Measurements from ENCODE around the gene COPS8. TPM values are rescaled to one million over a fixed set of nuclear protein-coding genes. Genes with fewer than 3 reads are reported as not detected.

The COPS8 gene
- total RNA-seq, 6 experiments from 2014 or later = 86.8 to 107 (median 99.8) TPM

DNA sequence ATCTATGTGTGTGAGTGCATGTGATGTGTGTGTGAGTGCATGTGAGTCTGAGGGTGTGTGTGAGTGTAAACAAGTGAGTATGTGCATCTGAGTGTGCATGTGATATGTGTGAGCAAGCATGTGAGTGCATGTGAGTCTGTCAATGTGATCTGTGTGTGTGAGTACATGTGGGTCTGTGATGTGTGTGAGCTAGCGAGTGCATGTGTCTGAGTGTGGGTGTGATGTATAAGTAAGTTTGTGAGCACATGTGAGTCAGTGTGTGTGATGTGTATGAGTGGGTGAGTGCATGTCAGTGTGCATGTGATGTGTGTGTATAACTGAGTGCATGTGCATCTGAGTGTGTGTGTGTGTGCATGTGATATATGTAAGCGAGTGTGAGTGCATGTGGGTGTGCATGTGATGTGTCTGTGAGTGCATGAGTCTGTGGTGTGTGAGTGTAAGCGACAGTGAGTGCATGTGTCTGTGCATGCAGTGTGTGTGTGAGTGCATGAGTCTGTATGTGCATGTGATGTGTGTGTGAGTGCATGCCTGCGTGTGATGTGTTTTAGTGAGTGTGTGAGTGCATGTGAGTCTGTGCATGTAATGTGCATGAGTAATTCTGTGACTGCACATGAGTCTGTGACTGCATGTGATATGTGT is 44.1 kb downstream of the COPS8 start:
- Mint-ChIP-seq H3K4me3 (no peak overlapping the region), H3K27ac (no peak overlapping the region), H3K4me1 (ENCODE audit: low read depth) (0 out of 2 replicates have a peak, but pooled peaks cover under 1% of the 10 kb centered on the region), H3K36me3 (ENCODE audit: low read depth) (peaks cover 5% of the 10 kb centered on the region), H3K9me3 (peaks cover 4% of the 10 kb centered on the region), H3K27me3 (ENCODE audit: insufficient read depth) (peaks cover 3% of the 10 kb centered on the region; the same call in 1 of the 2 replicates)
- no peak for TF ChIP-seq CTCF (IDR thresholded peaks at IDR 0.05)
- DNase-seq = no peak

DNA sequence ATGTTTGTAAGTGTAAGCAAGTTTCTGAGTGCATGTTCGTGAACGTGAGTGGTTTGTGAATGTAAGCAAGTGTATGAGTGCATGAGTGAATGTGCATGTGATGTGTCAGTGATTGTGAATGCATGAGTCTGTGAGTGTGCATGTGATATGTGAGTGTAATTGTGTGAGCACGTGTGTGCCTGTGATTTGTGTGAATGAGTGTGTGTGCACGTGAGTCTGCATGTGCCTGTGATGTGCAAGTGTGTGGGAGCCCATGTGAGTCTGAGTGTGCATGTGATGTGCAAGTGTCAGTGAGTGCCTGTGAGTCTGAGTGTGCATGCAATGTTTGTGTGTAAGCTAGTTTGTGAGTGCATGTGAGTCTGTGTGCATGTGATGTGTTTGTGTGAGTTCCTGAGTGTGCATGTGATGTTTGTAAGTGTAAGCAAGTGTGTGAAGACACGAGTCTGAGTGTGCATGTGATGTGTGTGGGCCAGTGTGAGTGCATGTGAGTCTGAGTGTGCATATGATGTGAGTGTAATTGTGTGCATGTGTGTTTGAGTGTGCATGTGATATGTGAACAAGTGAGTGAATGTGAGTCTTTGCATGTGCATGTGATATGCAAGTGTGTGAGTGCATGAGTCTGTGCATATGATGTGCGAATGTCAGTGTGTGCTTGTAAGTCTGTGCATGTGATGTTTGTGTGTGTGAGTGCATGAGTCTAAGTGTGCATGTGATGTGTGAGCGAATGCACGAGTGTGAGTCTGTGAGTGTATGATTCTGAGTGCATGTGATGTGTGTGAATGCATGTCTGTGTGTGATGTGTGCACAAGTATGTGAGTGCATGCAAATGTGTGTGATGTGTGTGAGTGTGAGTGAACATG is 45.1 kb downstream of the COPS8 start:
- no peak overlapping the region for H3K4me3 Mint-ChIP-seq
- peaks cover 5% of the 10 kb centered on the region for H3K36me3 Mint-ChIP-seq (ENCODE audit: low read depth)
- no peak for TF ChIP-seq CTCF (IDR thresholded peaks at IDR 0.05)
- 0 out of 2 replicates have a peak, but pooled peaks cover 5% of the 10 kb centered on the region for H3K4me1 Mint-ChIP-seq (ENCODE audit: low read depth)
- H3K27ac Mint-ChIP-seq = no peak overlapping the region
- DNase-seq = no peak
- H3K9me3 Mint-ChIP-seq = peaks cover 4% of the 10 kb centered on the region
- peaks cover 3% of the 10 kb centered on the region; the same call in 1 of the 2 replicates for H3K27me3 Mint-ChIP-seq (ENCODE audit: insufficient read depth)

- no peak for DNase-seq
- Mint-ChIP-seq H3K36me3 (ENCODE audit: low read depth) (peaks cover 5% of the 10 kb centered on the region), H3K27me3 (ENCODE audit: insufficient read depth) (peaks cover 3% of the 10 kb centered on the region; the same call in 1 of the 2 replicates), H3K4me1 (ENCODE audit: low read depth) (0 out of 2 replicates have a peak, but pooled peaks cover 5% of the 10 kb centered on the region), H3K4me3 (no peak overlapping the region), H3K9me3 (peaks cover 4% of the 10 kb centered on the region), H3K27ac (no peak overlapping the region)
- TF ChIP-seq CTCF (IDR thresholded peaks at IDR 0.05) = no peak
These were observed 46.3 kb downstream of the COPS8 start for GRCh38 chr2:237131749-237132533.

- no peak for DNase-seq
- Mint-ChIP-seq H3K36me3 (ENCODE audit: low read depth) (peaks cover 5% of the 10 kb centered on the region), H3K9me3 (peaks cover 4% of the 10 kb centered on the region), H3K4me1 (ENCODE audit: low read depth) (0 out of 2 replicates have a peak, but pooled peaks cover 5% of the 10 kb centered on the region), H3K27ac (no peak overlapping the region), H3K27me3 (ENCODE audit: insufficient read depth) (peaks cover 3% of the 10 kb centered on the region; the same call in 1 of the 2 replicates), H3K4me3 (no peak overlapping the region)
- TF ChIP-seq CTCF (IDR thresholded peaks at IDR 0.05) = peak; percentile 67
These were observed 47.1 kb downstream of the COPS8 start for GRCh38 chr2:237132799-237133198.

Data from HFFc6 (cell line).